Smooth muscle cell (in vitro differentiated cells): ENCODE results near the gene PRADC1. TPM values are rescaled to one million over a fixed set of nuclear protein-coding genes. Genes with fewer than 3 reads are reported as not detected.

Source experiments
- DNase-seq: peaks from one replicate; lab custom pipeline; 2025; ENCODE audit not compliant: unreplicated experiment; lab: John Stamatoyannopoulos, UW
- H2AFZ ChIP-seq: fragments of 200-600 bp; sonication (generic); 2 replicates; pipeline ENCODE4 v1.6.0; 2016; ENCODE audit warnings: antibody characterized with exemption, low read depth, mild to moderate bottlenecking
- H3F3A ChIP-seq: fragments of 200-600 bp; sonication (generic); 2 replicates; pipeline ENCODE4 v1.6.0; 2017; ENCODE audit warnings: antibody characterized with exemption, low read depth
- H3K27ac ChIP-seq: fragments of 200-600 bp; sonication (generic); 2 replicates; pipeline ENCODE4 v1.5.1; 2016; ENCODE audit warnings: low read depth, mild to moderate bottlenecking
- H3K27me3 ChIP-seq: fragments of 200-600 bp; sonication (generic); 2 replicates; pipeline ENCODE4 v1.6.1; 2016; ENCODE audit warnings: low read depth, mild to moderate bottlenecking
- H3K36me3 ChIP-seq: fragments of 200-600 bp; sonication (generic); 2 replicates; pipeline ENCODE4 v1.5.1; 2016; ENCODE audit warnings: low read depth
- H3K4me1 ChIP-seq: fragments of 200-600 bp; sonication (generic); 2 replicates; pipeline ENCODE4 v1.5.1; 2016; ENCODE audit warnings: low read depth
- H3K4me2 ChIP-seq: fragments of 200-600 bp; sonication (generic); 2 replicates; pipeline ENCODE4 v1.6.0; 2016; ENCODE audit warnings: mild to moderate bottlenecking
- H3K4me3 ChIP-seq: fragments of 200-600 bp; sonication (generic); 2 replicates; pipeline ENCODE4 v1.5.1; 2016; ENCODE audit warnings: mild to moderate bottlenecking
- H3K79me2 ChIP-seq: fragments of 200-600 bp; sonication (generic); 2 replicates; pipeline ENCODE4 v1.6.0; 2016; ENCODE audit warnings: low read depth, mild to moderate bottlenecking
- H3K9ac ChIP-seq: fragments of 200-600 bp; sonication (generic); 2 replicates; pipeline ENCODE4 v1.6.0; 2016; ENCODE audit warnings: low read depth
- H3K9me3 ChIP-seq: fragments of 200-600 bp; sonication (generic); replicated peaks from 2 replicates; pipeline ENCODE4 v1.5.1; 2016; ENCODE audit warnings: low read depth
- H4K20me1 ChIP-seq: fragments of 200-600 bp; sonication (generic); 2 replicates; pipeline ENCODE4 v1.6.0; 2016; ENCODE audit warnings: low read depth
- CTCF ChIP-seq: fragments of 200-600 bp; sonication (generic); IDR thresholded peaks from 2 replicates; pipeline ENCODE4 v1.5.1; 2017; ENCODE audit warnings: borderline replicate concordance, mild to moderate bottlenecking, antibody characterized with exemption; ENCODE audit not compliant: insufficient read depth, poor library complexity, severe bottlenecking
- WGBS: methylation state at CpG from one replicate; pipeline ENCODE4 v1.1.7; 2016; ENCODE audit warnings: low lambda C conversion rate; 5-methylcytosine and 5-hydroxymethylcytosine counted together
- polyA plus RNA-seq: library from polyadenylated mRNA; unstranded; fragments of >200 nt; fragmentation: Nextera tagmentation; extraction: Ambion mirVana; gene quantifications from 2 replicates; pipeline ENCODE4 v1.2.1, GENCODE V29; 2016
- total RNA-seq: library from RNA; depleted of rRNA; stranded (reverse); fragments of >200 nt; gene quantifications from 2 replicates; pipeline ENCODE4 v1.2.3, GENCODE V29; 2014

The PRADC1 gene
- total and polyA plus RNA-seq, 2 experiments from 2014 or later = 24.0 to 51.4 TPM

- peaks cover 60% of the 10 kb centered on the region for H4K20me1 ChIP-seq
- 67% methylated on average over 11 of the region's 11 CpGs for WGBS
- H3K4me3 ChIP-seq = peak overlapping the region; percentile 96
- no peaks in the 10 kb centered on the region for H3K9me3 ChIP-seq
- peaks cover 10% of the 10 kb centered on the region for H3F3A ChIP-seq
- no peak for TF ChIP-seq CTCF
- H3K27ac ChIP-seq = peak overlapping the region; percentile 4
- no peaks in the 10 kb centered on the region for H3K27me3 ChIP-seq
- H3K79me2 ChIP-seq = peaks cover 64% of the 10 kb centered on the region
- peaks cover 14% of the 10 kb centered on the region for H3K4me1 ChIP-seq
- H3K9ac ChIP-seq = peak overlapping the region; percentile 88
- no peak for DNase-seq
- peak overlapping the region; percentile 93 for H3K4me2 ChIP-seq
- H3K36me3 ChIP-seq = peaks cover 6% of the 10 kb centered on the region
- H2AFZ ChIP-seq = no peak overlapping the region
Measured at GRCh38 chr2:73235315-73236028, 2.4 kb upstream of the PRADC1 start.

- H3K36me3 ChIP-seq = no peaks in the 10 kb centered on the region
- H3K9ac ChIP-seq = peak within 1 kb of the TSS; percentile 88
- H3F3A ChIP-seq = peaks cover 10% of the 10 kb centered on the region
- peak within 1 kb of the TSS; percentile 93 for H3K4me2 ChIP-seq
- TF ChIP-seq CTCF = no peak
- WGBS = under 1% methylated on average over 65 of the region's 69 CpGs
- peak within 1 kb of the TSS; percentile 96 for H2AFZ ChIP-seq
- H3K27me3 ChIP-seq = no peaks in the 10 kb centered on the region
- DNase-seq = peak; percentile 77
- peaks cover 47% of the 10 kb centered on the region for H4K20me1 ChIP-seq
- H3K4me3 ChIP-seq = peak within 1 kb of the TSS; percentile 96
- H3K27ac ChIP-seq = peak within 1 kb of the TSS; percentile 81
- H3K79me2 ChIP-seq = peaks cover 51% of the 10 kb centered on the region
- no peaks in the 10 kb centered on the region for H3K9me3 ChIP-seq
- peaks cover 14% of the 10 kb centered on the region for H3K4me1 ChIP-seq
Measured at GRCh38 chr2:73233932-73234832, 1.1 kb upstream of the PRADC1 start, which contains the start of gene CCT7. TSS of gene CCT7 (plus strand) at chr2:73234308. CDS start at chr2:73234379, 71 bp downstream.

- no peak for TF ChIP-seq CTCF
- peak overlapping the region; percentile 36 for H2AFZ ChIP-seq
- no peak overlapping the region for H3K27ac ChIP-seq
Measured at GRCh38 chr2:73232403-73233153, 461 bp downstream of the PRADC1 start.

More at GRCh38 chr2:73232403-73233153, 461 bp downstream of the PRADC1 start:
- Histone ChIP-seq H3K79me2 (peaks cover 35% of the 10 kb centered on the region), H3F3A (peaks cover 10% of the 10 kb centered on the region), H3K27me3 (no peaks in the 10 kb centered on the region), H3K4me3 (peak overlapping the region; percentile 96), H3K36me3 (no peaks in the 10 kb centered on the region), H3K9ac (peak overlapping the region; percentile 65), H3K9me3 (no peaks in the 10 kb centered on the region), H4K20me1 (peaks cover 31% of the 10 kb centered on the region), H3K4me1 (peaks cover 14% of the 10 kb centered on the region), H3K4me2 (peak overlapping the region; percentile 86)
- WGBS = 7% methylated on average over 37 of the region's 37 CpGs
- no peak for DNase-seq
